ENCODE measurements around the gene LMOD1.

GRCh38 chr1:201911826-201912571 lies 34.3 kb downstream of the LMOD1 start:
- TF ChIP-seq CTCF (IDR thresholded peaks at IDR 0.05; ENCODE audit: borderline replicate concordance, extremely low read depth, low read length, poor library complexity, severe bottlenecking) (no peak), EZH2 (IDR thresholded peaks at IDR 0.05; ENCODE audit: borderline replicate concordance, low read depth, low read length, severe bottlenecking) (no peak)

Data from DND-41 (cell line).